ENCODE measurements around the gene KRTAP5-6.

KRTAP5-6 gene

GRCh38 chr11:1734641-1735081 lies 37.7 kb downstream of the KRTAP5-6 start:
- DNase-seq: no peak

GRCh38 chr11:1735271-1735670 lies 38.3 kb downstream of the KRTAP5-6 start:
- no peak for DNase-seq

DNA sequence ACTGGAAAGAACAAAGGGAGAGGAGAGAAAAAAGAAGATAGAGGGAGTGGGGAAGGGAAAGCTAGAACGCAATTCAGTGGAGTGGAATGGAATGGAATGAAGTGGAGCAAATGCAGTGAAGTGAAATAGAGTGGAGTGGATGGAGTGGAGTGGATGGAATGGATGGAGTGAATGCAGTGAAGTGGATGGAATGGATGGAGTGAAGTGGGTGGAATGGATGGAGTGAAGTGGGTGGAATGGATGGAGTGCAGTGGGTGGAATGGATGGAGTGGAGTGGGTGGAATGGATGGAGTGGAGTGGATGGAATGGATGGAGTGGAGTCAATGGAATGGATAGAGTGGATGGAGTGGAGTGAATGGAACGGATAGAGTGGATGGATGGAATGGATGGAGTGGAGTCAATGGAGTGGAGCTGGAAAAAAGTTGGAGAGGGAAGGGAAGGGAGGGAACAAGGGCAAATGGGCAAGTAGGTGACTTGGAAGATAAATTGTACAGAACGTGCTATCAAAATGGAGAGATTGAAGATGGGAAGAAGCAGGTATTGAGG lies 39.5 kb downstream of the KRTAP5-6 start:
- no peak for DNase-seq

DNA sequence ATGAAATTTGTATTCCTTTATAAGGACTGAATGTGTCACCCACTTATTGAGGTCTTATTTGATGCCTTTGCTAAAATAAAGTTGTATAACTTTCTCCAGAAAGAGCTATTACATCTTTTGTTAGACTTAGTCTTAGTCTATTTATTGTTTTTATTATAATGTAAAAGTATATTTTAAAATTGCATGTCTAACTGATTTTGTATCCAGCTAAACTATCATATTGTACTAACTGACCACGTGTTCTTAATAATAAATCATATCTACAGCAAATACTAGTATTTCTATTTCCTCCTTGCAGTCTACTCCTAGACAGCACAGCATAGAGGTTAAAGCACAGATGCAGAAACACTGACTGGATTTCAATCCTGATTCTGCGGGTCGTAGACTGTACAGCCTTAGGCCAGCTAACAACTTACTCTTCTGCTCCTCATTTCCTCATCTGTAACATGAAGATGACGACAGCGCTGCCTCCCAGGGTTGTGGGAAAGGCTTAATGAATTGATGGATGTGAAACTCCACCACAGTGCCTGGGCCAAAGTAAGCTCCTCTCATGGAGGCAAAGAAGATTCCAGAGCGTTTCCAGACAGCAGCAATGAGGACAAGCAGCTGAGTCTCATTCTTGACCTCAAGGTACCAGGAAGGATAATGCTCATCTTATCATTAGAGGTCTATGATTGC lies 40.2 kb downstream of the KRTAP5-6 start:
- DNase-seq: no peak

GRCh38 chr11:1738380-1738779 lies 41.4 kb downstream of the KRTAP5-6 start:
- DNase-seq: no peak

DNA sequence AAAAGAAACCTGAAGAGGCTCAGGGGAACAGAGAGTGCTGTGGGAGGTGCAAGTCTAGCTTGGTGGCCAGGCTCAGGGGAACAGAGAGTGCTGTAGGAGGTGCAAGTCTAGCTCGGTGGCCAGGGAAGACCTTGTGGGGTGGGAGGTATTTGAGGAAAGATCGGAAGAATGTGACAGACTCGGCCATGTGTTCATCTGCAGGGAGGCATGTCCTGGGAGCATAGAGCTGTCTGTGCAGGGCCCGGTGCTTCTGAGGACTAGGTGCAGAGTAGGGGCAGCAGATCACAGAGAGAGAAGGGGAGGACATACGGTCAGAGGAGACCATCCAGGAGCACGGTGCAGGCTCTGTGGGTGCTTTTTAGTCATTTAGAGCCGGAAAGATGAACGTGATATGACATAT lies 42.6 kb downstream of the KRTAP5-6 start:
- DNase-seq: no peak

DNA sequence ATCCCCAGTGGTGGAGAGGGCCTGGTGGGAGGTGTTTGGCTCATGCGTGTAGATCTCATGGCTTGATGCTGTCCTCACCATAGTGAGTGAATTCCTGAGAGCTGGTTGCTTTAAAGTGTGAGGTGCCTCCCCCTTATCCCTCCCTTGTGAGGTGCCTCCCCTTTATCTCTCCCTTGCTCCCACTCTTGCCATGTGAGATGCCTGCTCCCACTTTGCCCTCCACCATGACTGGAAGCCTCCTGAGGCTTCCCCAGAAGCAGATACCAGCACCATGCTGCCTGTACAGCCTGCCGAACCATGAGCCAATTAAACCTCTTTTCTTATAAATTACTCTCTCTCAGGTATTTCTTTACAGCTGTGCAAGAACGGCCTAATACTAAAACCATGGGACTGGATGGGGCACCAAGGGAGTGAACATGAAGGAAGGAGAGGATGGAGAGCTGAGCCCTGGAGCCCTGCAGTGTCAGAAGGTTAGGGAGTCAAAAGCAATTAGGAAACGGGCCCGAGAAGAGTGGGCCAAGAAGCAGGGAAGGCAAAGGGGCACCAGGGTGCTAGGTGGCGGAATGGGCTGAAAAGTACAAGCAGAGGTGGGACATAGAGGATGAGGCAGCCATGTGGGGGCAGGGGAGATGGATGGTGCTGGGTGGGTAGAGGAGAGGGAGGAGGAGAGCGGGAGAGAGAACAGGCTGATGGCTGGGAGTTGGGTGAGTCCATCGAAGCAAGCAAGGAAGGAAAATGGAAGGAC lies 44.0 kb downstream of the KRTAP5-6 start:
- DNase-seq: no peak

- no peak for DNase-seq
These were observed 44.7 kb downstream of the KRTAP5-6 start for GRCh38 chr11:1741741-1742140.

- no peak for DNase-seq
These were observed 45.4 kb downstream of the KRTAP5-6 start for GRCh38 chr11:1742371-1742770.

- no peak for DNase-seq
These were observed 46.0 kb downstream of the KRTAP5-6 start for GRCh38 chr11:1742869-1743584.

DNA sequence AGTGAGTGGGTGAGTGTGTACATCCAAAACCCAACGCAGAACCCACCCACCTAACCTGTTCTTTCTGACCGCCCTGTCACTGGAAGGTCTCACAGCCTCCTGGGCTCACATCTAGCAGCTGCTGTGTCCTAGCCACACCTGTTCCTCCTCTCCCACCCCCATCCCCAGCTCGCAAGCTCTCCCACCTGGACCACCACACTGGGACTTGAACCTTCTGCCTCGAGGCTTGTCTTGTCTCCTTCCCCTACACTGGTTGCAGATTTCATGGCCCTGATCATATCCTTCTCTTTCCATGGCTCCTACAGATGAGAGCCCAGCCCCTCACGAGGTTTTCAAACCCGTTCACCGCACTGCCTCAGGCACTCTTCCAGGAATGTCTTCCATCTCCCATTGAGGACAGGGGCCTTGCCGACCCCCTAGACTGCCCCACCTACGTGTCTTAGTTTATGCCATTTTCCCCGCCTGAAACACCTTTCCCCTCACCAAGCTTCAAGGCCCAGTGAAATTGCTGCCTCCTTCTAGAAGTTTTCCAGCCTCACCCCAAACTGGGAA lies 46.7 kb downstream of the KRTAP5-6 start:
- DNase-seq: no peak

DNA sequence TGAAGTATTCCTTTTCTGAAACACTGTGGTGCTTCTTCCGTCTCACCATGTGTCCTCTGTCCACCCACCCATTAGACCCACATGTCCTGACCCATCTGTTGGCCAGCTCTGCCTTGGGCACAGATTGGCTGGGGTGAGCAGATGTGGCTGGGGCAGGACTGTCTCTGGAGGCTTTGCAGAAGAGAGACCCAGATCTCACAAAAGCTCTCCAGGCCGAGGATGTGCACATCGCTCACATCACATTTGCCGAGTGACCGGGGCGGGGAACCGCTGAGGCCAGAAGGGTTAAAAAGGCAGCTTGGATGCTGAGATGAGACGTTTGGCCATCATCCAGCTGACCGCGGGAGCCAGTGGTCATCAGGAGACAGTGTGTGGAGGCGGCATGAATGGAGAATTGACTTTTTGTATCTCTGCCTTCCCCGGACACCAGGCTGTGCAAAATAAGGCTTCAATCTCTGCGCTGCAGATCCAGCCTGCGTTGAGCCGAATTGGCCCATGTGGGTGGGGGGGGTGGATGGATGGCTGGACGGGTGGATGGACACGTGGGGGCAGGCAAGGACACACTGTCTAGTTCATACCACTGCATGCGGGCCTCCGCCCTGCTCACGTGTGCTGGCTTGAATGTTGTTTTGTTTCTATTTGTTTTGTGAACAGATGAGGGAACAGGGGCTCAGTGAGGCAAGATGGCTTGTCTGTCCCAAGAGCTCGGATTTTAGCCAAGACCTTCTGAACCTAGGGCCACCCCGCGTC lies 47.3 kb downstream of the KRTAP5-6 start:
- no peak for DNase-seq

DNA sequence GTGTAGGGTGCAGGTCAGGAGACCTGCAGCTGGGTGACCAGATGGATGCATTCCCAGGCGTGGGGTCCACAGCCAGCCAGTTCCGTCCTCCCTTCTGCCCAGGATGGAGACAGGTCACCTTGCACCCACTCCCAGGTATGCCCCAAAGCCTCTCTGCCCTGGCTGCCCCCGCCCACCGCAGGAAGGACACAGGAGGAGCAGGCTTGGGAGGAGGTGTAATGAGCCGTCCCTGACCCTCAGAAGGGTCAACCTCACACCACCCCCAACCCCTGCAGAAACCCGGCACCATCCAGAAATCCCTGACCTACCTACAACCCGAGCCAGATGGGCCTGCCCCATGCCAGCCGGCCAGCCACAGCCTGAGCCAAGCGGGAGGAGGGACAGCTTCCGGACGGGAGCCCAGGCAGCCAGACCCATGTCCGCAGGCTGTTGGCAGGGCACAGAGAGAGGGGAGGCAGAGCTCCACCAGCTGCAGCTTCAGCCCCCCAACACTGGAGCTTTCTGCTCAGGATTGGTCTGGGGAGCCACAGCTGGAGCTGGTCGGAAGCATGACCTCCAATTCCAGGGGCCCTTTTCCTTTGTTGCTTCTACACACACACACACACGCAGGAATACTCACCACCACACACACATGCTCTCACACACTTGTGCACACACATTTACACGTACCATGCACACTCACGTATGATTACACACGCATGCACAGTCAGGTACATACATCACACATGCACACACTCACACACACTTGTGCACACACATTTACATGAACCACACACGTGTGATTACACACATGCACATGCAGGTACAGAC lies 48.1 kb downstream of the KRTAP5-6 start:
- DNase-seq: no peak

DNA sequence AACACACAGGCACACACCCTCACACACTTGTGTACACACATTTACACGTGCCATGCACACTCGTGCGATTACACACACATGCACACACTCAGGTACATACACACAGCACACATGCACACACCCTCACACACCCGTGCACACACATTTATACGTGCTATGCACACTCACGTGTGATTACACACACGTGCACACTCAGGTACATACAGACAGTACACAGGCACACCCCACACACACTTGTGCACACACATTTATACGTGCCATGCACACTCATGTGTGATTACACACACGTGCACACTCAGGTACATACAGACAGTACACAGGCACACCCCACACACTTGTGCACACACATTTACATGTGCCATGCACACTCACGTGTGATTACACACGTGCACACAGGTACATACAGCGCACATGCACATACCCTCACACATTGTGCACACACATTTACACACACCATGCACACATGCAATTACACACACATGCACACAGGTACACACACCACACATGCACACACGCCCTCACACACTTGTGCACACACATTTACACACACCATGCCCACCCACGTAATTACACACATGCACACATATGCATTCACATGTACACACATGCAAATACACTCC lies 48.8 kb downstream of the KRTAP5-6 start:
- no peak for DNase-seq

DNA sequence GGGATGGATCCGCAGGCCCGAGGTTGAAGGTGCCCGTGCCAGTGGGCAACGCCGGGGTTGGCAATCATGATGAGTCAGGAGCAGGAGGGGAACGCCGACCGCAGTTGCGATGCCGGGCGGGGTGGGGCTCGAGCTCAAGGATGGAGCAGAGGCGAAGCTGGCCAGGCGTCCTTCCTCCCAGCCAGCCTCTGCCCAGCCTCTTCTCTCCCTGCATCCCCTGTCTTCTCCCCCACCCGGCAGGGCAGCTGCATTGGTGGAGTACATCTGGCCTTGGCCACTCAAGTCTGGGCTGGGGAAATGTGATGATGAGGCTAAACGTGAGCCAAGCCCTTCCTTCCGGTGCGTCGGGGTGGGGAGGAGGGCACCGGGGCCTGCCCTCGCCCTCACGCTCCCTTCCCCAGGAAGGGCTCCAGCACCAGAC lies 49.5 kb downstream of the KRTAP5-6 start:
- DNase-seq: no peak

DNA sequence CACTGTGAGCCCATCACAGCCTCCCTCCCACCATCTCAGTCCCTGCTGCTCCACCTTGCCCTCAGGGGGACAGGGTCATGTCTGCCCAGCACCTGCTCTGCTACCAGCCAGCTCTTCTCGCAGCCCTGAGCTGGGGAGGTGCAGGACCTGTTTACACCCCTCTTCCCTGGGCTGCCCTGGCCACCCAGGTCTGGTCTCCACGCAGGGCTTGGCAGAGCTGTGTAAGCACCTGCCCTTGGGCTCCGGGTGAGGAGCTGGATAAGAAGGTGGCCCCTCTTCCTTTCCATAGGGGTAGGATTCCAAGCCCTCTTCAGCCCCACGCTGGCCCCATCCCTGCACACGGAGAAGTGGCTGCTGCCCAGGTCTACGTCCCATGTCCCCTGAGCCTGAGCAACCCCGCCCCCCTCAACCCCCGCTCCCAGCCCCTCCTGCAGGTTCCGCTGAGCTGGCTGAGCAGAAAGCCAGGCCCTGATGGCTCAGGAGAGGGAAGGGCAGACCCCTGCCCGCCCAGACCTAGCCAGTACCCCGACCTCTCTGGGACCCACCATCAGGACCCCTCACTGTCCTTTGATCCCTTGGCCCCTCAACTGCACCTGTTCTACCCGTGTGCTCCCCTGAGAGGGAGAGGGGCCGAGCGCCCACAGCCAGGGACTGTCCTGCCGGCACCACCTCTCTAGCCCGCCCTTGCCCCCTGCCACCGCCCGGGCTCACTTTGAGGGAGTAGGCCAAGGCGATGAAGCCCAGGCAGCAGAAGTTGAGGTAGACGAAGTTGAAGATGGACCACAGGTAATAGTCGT lies 50.2 kb downstream of the KRTAP5-6 start:
- no peak for DNase-seq
